Activated CD4-positive, alpha-beta T cell treated with anti-CD3 and anti-CD28 coated beads, Interleukin-2, Interleukin-4, amounts not matched to agents 100 ng/mL and 50 ng/mL, durations not matched to agents 16 hours and 8 hours (primary cell): Measurements from ENCODE around the gene NXNL2.

Experiments used
- DNase-seq: peaks from one replicate; pipeline ENCODE4 v3.0.0-alpha.2; 2020; ENCODE audit warnings: low spot score

NXNL2 gene

DNA sequence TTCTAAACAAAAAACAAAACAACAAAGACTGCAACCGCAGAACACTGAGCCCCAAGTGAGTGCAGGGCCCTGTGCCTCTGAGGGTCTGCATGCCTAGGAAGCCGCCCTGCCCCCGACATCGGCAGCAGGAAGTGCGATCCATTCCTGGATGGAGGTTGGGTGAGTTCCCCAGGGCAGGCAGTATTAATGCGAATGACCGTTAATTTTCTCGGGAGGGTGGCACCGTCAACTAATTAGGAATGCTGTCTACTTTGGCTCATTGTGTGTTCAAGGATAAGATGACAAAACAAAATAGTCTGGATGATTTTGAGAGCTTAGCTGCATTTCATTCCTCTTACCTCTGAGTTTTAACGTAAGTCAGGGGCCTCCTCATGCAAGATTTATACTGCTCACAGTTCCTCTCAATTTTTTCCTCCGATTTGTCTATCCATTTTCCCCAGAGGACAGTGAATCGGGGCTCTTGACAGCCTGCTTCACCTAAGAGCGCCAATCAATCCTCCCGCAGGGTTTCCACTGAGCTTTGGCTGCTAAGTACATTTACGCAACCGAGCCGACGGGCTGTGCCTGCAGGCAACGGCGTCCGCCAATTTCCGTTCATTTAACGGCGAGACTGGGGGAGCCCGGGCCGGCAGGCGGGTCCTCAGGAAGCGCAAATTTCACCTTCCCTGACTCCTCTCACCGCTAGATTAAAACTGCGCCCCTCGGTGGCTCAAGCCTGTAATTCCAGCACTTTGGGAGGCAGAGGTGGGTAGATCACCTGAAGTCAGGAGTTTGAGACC is 2.9 kb upstream of the NXNL2 start:
- no peak for DNase-seq

- no peak for DNase-seq
Measured at GRCh38 chr9:88533951-88534455, 975 bp upstream of the NXNL2 start.

DNA sequence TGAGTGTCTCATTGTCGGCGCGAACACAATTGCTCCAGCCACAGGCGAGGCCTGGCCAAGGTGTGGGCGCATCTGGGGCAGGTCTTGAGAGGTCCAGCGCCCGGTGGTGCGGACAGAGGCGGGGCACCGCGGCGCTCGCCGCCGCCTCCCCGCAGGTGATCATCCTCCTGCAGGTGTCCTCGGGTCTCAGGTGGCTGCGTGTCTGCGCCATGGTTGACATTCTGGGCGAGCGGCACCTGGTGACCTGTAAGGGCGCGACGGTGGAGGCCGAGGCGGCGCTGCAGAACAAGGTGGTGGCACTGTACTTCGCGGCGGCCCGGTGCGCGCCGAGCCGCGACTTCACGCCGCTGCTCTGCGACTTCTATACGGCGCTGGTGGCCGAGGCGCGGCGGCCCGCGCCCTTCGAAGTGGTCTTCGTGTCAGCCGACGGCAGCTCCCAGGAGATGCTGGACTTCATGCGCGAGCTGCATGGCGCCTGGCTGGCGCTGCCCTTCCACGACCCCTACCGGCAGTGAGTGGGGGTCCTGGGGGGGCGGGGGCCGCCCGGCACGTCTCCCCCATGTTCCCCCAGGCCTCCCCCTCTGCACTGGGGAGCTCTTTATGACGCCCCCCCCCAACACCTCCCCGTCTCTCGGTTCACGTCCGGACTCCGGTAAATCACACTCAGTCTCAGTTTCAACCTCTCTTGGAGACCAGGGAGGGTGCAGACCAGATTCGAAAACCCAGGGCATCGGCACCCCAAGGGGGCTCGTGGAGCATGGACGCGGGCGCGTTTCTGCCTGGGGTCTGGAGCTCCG is 446 bp downstream of the NXNL2 start:
- DNase-seq = no peak

- no peak for DNase-seq
Measured at GRCh38 chr9:88536023-88536324, 996 bp downstream of the NXNL2 start.

- no peak for DNase-seq
Measured at GRCh38 chr9:88536951-88537760, 2.2 kb downstream of the NXNL2 start.

- peak; percentile 50 for DNase-seq
Measured at GRCh38 chr9:88537761-88538091, 2.7 kb downstream of the NXNL2 start.

DNA sequence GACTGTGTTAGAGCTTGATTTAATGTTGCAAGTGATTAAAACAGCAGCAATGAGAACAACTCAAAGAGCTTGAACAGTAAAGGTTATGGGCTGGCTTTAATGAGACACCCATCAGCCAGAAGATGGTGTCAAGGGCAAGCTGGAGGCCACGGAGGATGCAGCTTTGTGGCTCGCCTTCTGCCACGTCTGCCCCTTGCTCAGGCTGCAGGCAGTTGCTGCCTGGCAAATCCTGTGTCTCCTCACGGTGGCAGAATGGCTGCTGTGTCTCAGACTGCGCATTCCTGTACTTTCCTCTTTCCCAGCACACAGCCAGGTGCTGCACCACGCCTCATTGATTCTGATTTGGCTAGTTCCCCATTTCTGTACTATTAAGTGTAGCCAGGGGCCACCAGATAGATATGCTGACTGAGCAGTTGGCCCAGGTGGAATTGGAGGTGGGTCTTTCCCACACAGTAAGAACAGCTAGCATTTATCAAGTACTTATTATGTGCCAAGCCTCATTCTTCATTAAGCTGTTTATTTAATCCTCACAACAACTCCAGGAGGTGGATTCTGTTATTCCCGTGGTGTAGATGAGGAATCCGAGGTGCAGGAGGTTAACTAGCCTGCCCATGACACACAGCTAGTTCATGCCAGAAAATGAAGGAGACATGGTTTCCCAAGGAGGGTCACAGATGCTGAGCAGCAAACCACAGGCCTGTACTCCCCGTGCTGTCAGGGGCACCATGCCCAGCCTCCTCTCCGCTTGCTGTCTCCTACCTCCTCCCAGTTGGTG is 3.5 kb downstream of the NXNL2 start:
- no peak for DNase-seq

GRCh38 chr9:88539246-88539645 is 4.3 kb downstream of the NXNL2 start:
- no peak for DNase-seq

- DNase-seq = no peak
Measured at GRCh38 chr9:88540251-88540763, 5.3 kb downstream of the NXNL2 start.

DNA sequence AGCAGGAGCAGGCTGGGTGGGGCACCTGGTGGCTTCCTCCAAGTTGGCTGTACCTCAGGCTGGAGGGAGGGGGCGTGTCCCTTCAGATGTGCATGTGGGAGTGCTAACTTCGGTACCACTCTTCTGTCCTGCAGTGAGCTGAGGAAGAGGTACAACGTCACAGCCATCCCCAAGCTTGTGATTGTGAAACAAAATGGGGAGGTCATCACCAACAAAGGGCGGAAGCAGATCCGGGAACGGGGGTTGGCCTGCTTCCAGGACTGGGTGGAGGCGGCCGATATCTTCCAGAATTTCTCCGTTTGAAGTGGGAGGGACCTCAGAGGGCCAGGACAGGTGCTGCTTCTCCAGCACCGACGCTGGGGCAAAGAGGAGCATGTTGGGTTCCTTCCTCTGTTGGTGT is 9.3 kb downstream of the NXNL2 start:
- DNase-seq = no peak

GRCh38 chr9:88551546-88552137 is 16.7 kb downstream of the NXNL2 start:
- no peak for DNase-seq

- DNase-seq = no peak
Measured at GRCh38 chr9:88553350-88553749, 18.4 kb downstream of the NXNL2 start.

DNA sequence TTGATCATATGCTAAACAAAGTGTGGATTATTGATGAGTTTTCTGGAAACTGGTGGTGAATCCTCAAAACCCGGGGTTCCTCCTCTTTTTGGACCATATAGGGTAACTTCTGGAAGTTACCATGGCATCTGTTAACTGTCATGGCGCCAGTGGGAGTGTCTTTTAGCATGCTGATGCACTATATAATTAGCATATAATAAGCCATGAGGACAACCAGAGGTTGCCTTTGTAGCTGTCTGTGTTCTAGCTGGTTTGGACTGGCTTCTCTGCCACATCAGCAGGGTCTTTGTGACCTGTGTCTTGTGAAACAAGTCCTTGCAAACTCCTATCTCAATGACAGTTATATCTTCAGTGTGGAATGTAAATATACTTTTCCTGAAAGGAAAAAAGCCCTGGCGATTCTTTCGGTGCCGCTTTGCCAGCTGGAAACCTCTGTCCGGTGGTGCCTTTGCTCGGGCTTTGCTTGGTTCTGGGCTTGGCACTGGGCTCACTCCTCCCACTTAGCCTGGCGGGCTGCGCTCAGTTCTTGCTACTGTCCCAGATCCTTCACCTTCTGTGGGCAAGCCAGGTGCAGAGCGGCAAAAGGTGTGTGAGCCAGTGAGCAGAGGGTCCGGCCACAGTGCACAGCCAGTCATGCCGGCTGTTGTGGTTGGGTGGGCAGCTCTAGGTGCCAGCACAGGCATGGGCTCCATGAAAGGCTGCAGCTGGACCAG is 20.4 kb downstream of the NXNL2 start:
- no peak for DNase-seq

DNA sequence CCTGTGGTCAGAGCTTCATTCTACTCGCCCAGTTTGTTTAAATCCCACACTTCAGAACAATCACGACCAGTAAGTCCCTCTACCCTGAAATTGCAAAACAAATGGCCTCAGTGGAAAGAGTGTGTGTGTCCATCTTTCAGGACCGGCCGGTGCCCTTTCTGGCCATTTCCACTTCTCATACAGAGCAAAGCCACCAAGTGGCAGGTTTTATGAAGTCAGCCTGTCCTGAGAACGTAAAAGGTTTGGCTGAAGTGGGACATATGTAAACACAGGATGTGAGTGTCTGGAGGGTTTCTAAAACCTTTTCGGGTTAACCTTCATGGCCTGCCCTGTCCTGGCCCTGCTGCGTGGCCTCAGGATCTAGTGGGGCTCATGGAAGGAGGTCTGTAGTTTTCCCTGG is 24.7 kb downstream of the NXNL2 start:
- no peak for DNase-seq

GRCh38 chr9:88567870-88568269 is 32.9 kb downstream of the NXNL2 start:
- peak; percentile 22 for DNase-seq

DNA sequence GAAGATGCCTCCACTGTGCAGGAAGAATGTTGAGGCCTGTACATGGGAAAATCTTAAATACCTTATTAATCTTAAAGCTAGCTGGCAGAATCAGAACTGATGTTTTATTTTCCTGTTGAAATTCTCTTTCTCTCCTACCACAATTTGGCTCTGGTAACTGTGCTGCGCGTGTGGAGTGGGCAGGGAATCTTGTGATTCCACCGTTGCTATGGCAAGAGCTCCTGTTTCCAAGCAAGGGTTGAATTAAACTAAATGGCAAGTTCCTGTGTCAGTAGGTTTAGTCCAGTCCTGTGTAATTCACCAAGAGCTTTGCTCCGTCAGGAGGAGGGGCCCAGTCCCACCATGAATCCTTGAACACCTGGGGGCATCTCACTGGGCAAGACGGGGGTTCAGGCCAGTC is 36.4 kb downstream of the NXNL2 start:
- DNase-seq = no peak

- no peak for DNase-seq
Measured at GRCh38 chr9:88572684-88573083, 37.7 kb downstream of the NXNL2 start.

DNA sequence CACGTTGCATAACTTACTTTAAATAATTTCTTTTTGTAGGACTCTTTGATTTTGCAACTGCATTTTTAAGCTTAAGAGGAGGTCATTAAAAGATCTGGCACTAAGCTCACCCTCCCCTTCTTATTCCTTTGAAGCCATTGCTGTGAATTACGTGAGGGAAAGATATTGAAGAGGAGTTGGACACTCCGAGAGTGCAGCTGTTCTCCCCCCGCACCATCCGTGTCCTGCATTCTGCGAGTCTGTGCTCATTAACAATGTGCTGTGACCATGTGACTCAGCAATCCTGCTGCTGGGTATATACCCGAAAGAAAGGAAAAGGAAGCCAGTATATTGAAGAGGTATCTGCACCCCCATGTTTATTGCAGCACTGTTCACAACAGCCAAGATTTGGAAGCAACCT is 40.0 kb downstream of the NXNL2 start:
- no peak for DNase-seq

GRCh38 chr9:88577256-88578120 is 42.5 kb downstream of the NXNL2 start:
- DNase-seq = no peak
